Colonic mucosa (tissue), 4 donors: ENCODE results near the gene TBL3. TPM values are rescaled to one million over a fixed set of nuclear protein-coding genes. Genes with fewer than 3 reads are reported as not detected.

Experiments used
- DNase-seq: peaks from one replicate; pipeline ENCODE4 v3.0.0-alpha.2; 2020
- H3K27ac ChIP-seq: fragments of 200-600 bp; one replicate; pipeline ENCODE4 v1.8.0; 2021
- H3K27me3 ChIP-seq: fragments of 200-600 bp; one replicate; pipeline ENCODE4 v1.8.0; 2021
- H3K36me3 ChIP-seq: fragments of 200-600 bp; one replicate; pipeline ENCODE4 v1.8.0; 2021
- H3K4me1 ChIP-seq: fragments of 200-600 bp; one replicate; pipeline ENCODE4 v1.8.0; 2021; ENCODE audit warnings: mild to moderate bottlenecking
- H3K4me3 ChIP-seq: fragments of 200-600 bp; one replicate; pipeline ENCODE4 v1.8.0; 2021
- H3K9ac ChIP-seq, 2 donors: one replicate each; pipeline ENCODE4 v1.7.0; 2013; ENCODE audit warnings: control low read depth in 2 of 2, low read depth in 2 of 2, low read length in 2 of 2
- H3K9me3 ChIP-seq: fragments of 200-600 bp; one replicate; pipeline ENCODE4 v1.8.0; 2021
- intact Hi-C: fragments of 100-400 bp; cut with DNase I; formaldehyde crosslinking; loops from one replicate; pipeline ENCODE4 v1.14.1; 2022
- total RNA-seq, 2 donors: library from RNA; stranded (reverse); fragmentation: NEBNext Ultra II Directional in 1 of 2; extraction: Animal tissue kit (Norgen Biotek cat#: 25700) in 1 of 2; gene quantifications; one replicate each; pipeline ENCODE4 v1.2.1, GENCODE V29; 2021
- TF ChIP-seq, protein P1 (sequence below): fragments of 200-600 bp; IDR thresholded peaks from one replicate; pipeline ENCODE4 v1.8.0; 2022; ENCODE audit warnings: antibody characterized with exemption, mild to moderate bottlenecking
- donor health status: healthy.
- donor health status: DM: no; HTN: no; CAD: no.
- donor health status: DM: no; HTN: no; CAD: no.

TBL3 gene
- total RNA-seq, 2 donors from 2014 or later = 19.4 to 43.1 TPM

DNA sequence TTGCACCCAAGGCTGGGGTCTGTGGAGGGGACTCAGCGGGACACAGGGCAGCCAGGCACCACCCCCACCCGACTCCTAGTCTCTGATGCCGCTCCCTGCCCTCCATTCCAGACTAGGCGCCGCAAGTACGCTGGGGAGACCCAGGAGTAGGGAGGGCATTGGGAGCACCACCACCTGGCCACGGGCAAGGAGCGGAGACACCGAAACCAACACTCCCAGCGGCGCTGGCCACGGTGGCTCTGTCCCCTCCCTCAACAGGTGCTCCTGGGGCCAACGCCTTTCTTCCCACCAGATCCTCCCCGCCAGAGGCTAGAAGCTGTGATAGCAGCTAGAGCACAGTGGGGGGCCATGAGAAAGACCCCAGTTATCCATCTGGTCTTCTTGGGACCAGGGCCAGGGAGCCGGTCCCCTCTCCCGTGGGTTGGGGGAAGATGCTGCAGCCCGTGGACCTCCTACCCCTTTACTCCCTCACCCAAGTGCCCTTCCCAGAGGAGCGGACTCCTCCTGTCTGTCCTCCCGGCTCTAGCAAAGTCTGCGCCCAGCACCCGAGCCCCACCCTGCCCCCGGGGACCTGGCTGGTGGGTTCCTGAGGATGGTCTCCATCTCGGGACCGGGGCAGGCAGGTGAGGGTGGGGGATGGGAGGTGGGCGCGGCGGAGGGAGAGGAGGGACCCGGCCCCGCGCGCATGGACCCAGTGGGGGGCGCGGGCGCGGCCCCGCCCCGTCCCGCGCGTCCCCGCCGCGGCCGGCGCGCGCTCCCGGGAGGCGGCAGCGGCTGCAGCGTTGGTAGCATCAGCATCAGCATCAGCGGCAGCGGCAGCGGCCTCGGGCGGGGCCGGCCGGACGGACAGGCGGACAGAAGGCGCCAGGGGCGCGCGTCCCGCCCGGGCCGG, 17.6 kb downstream of the TBL3 start, which contains the start of gene SYNGR3:
TSS of gene SYNGR3 (plus strand) at position 762 of the 892 bp plus-strand sequence. CDS start 133 bp downstream, outside the sequence.
- H3K4me3 ChIP-seq = peak within 1 kb of the TSS; percentile 8
- no peaks in the 10 kb centered on the region for H3K9me3 ChIP-seq
- DNase-seq = peak; percentile 44
- peaks cover 28% of the 10 kb centered on the region for H3K4me1 ChIP-seq
- peaks cover 23% of the 10 kb centered on the region for H3K27me3 ChIP-seq
- intact Hi-C loops = no loop called here
- H3K9ac ChIP-seq = peak within 1 kb of the TSS; percentile 73 to 78
- peaks cover 5% of the 10 kb centered on the region for H3K36me3 ChIP-seq
- no peak within 1 kb of the TSS for H3K27ac ChIP-seq
- TF ChIP-seq, protein P1, sequence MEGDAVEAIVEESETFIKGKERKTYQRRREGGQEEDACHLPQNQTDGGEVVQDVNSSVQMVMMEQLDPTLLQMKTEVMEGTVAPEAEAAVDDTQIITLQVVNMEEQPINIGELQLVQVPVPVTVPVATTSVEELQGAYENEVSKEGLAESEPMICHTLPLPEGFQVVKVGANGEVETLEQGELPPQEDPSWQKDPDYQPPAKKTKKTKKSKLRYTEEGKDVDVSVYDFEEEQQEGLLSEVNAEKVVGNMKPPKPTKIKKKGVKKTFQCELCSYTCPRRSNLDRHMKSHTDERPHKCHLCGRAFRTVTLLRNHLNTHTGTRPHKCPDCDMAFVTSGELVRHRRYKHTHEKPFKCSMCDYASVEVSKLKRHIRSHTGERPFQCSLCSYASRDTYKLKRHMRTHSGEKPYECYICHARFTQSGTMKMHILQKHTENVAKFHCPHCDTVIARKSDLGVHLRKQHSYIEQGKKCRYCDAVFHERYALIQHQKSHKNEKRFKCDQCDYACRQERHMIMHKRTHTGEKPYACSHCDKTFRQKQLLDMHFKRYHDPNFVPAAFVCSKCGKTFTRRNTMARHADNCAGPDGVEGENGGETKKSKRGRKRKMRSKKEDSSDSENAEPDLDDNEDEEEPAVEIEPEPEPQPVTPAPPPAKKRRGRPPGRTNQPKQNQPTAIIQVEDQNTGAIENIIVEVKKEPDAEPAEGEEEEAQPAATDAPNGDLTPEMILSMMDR = no peak

- no peaks in the 10 kb centered on the region for H3K9me3 ChIP-seq
- peaks cover 24% of the 10 kb centered on the region for H3K4me1 ChIP-seq
- TF ChIP-seq, protein P1 = no peak
- intact Hi-C loops = no loop called here
- H3K36me3 ChIP-seq = peaks cover 5% of the 10 kb centered on the region
- no peak overlapping the region for H3K27ac ChIP-seq
- peak overlapping the region; percentile 8 for H3K4me3 ChIP-seq
- DNase-seq = no peak
- peaks cover 23% of the 10 kb centered on the region for H3K27me3 ChIP-seq
- no peak overlapping the region for H3K9ac ChIP-seq
Observed at GRCh38 chr16:1990101-1990350, 18.2 kb downstream of the TBL3 start.

DNA sequence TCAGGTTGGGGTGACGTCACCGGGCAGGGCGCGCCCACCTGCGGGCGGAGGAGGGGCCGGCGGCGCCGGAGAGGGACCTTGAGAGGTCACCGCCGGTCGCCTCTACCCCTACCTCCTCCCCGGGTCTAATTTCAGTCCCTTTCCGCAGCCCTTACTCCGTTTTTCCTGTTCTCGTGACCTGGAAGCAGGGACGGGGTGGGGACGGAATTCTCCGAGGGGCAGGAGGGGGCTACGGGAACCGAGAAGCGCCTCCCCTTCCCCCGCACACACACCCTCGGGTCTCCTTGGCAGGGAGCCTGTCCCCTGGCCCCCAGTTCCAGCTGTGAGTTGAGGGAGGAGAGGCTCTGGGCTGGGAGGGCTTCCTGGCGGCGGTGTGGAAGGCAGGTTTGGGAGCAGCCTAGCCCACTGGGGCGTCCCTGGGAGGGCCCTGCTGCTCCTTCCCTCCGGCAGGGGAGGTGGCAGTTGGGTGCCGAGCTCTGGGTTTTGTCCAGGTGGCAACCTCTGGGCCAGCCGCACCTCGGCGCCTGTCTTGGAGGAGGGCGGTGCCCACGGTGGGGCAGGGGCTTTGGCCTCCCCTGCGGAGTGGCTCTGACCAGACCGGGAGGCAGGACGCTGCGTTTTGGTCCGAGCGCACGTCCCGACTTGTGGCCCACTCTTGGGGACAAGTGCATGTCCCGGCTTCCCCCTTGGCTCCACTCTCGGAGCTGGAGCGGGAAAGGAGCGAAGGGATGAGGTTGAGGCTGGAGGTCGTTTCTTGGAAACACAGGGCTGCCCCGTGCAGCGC, 18.7 kb downstream of the TBL3 start:
- peak overlapping the region; percentile 73 to 78 for H3K9ac ChIP-seq
- TF ChIP-seq, protein P1 = no peak
- peak; percentile 68 for DNase-seq
- H3K4me1 ChIP-seq = peaks cover 21% of the 10 kb centered on the region
- H3K27me3 ChIP-seq = peaks cover 23% of the 10 kb centered on the region
- intact Hi-C loops = no loop called here
- peak overlapping the region; percentile 8 for H3K4me3 ChIP-seq
- no peaks in the 10 kb centered on the region for H3K9me3 ChIP-seq
- peaks cover 5% of the 10 kb centered on the region for H3K36me3 ChIP-seq
- no peak overlapping the region for H3K27ac ChIP-seq

GRCh38 chr16:1991135-1991551, 19.3 kb downstream of the TBL3 start:
- Histone ChIP-seq H3K9me3 (no peaks in the 10 kb centered on the region), H3K9ac (peak overlapping the region in 1 of 2 donors; percentile 73), H3K4me1 (peaks cover 16% of the 10 kb centered on the region), H3K27me3 (peaks cover 23% of the 10 kb centered on the region), H3K27ac (peak overlapping the region; percentile 59), H3K36me3 (peaks cover 4% of the 10 kb centered on the region), H3K4me3 (peak overlapping the region; percentile 23)
- DNase-seq = peak; percentile 56
- intact Hi-C loops = no loop called here
- TF ChIP-seq, protein P1 = no peak

- TF ChIP-seq, protein P1 = no peak
- DNase-seq = no peak
- H3K36me3 ChIP-seq = no peaks in the 10 kb centered on the region
- no peaks in the 10 kb centered on the region for H3K9me3 ChIP-seq
- intact Hi-C loops = no loop called here
- peak overlapping the region; percentile 59 for H3K27ac ChIP-seq
- peak overlapping the region in 1 of 2 donors; percentile 66 for H3K9ac ChIP-seq
- peak overlapping the region; percentile 23 for H3K4me3 ChIP-seq
- peaks cover 23% of the 10 kb centered on the region for H3K27me3 ChIP-seq
- H3K4me1 ChIP-seq = peaks cover 16% of the 10 kb centered on the region
Observed at GRCh38 chr16:1991588-1991947, 19.7 kb downstream of the TBL3 start.
